H9 (cell line): ENCODE data around the gene PNPLA4. TPM values are rescaled to one million over a fixed set of nuclear protein-coding genes. Genes with fewer than 3 reads are reported as not detected.

ENCODE experiments used
- DNase-seq: peaks from one replicate; pipeline ENCODE4 v3.0.0-alpha.2; 2017
- H2AFZ ChIP-seq: one replicate; pipeline ENCODE4 v1.6.1; 2013; ENCODE audit warnings: mild to moderate bottlenecking, low read length, control low read depth, moderate library complexity
- H2AK5ac ChIP-seq: 2 replicates; pipeline ENCODE4 v1.6.1; 2013; ENCODE audit warnings: low read length, control low read depth, mixed read lengths; ENCODE audit not compliant: insufficient read length
- H2BK120ac ChIP-seq: one replicate; pipeline ENCODE4 v1.6.1; 2013; ENCODE audit warnings: low read depth, mild to moderate bottlenecking, low read length, control low read depth, inconsistent platforms; ENCODE audit not compliant: poor library complexity, severe bottlenecking
- H2BK12ac ChIP-seq: 2 replicates; pipeline ENCODE4 v1.6.1; 2013; ENCODE audit warnings: low read length, control low read depth, mixed read lengths, low read depth; ENCODE audit not compliant: insufficient read length
- H2BK15ac ChIP-seq: 2 replicates; pipeline ENCODE4 v1.6.1; 2013; ENCODE audit warnings: low read depth, low read length, control low read depth
- H2BK20ac ChIP-seq: one replicate; pipeline ENCODE4 v1.6.1; 2013; ENCODE audit warnings: low read depth, mild to moderate bottlenecking, low read length, control low read depth, inconsistent platforms; ENCODE audit not compliant: poor library complexity, severe bottlenecking
- H2BK5ac ChIP-seq: 2 replicates; pipeline ENCODE4 v1.6.1; 2013; ENCODE audit warnings: low read length, control low read depth, mixed read lengths; ENCODE audit not compliant: insufficient read length
- H3K14ac ChIP-seq: 2 replicates; pipeline ENCODE4 v1.6.1; 2013; ENCODE audit warnings: low read length, control low read depth; ENCODE audit not compliant: insufficient read depth
- H3K18ac ChIP-seq: 2 replicates; pipeline ENCODE4 v1.6.1; 2013; ENCODE audit warnings: low read depth, mild to moderate bottlenecking, mixed read lengths, low read length, control low read depth; ENCODE audit not compliant: insufficient read length
- H3K23ac ChIP-seq: 2 replicates; pipeline ENCODE4 v1.6.1; 2013; ENCODE audit warnings: low read length, control low read depth, mixed read lengths, low read depth; ENCODE audit not compliant: insufficient read length
- H3K23me2 ChIP-seq: 2 replicates; pipeline ENCODE4 v1.6.1; 2013; ENCODE audit warnings: low read depth, mild to moderate bottlenecking, mixed read lengths, low read length, control low read depth; ENCODE audit not compliant: insufficient read length, poor library complexity, severe bottlenecking
- H3K27ac ChIP-seq: 2 replicates; pipeline ENCODE4 v1.5.1; 2013; ENCODE audit warnings: low read length, control low read depth, mixed read lengths, low read depth; ENCODE audit not compliant: insufficient read length
- H3K27me3 ChIP-seq: 2 replicates; pipeline ENCODE4 v1.6.1; 2013; ENCODE audit warnings: low read length, control low read depth, inconsistent platforms; ENCODE audit not compliant: insufficient read depth
- H3K4ac ChIP-seq: 2 replicates; pipeline ENCODE4 v1.6.1; 2013; ENCODE audit warnings: low read depth, mild to moderate bottlenecking, control low read depth, inconsistent platforms, low read length, moderate library complexity
- H3K4me1 ChIP-seq: 2 replicates; pipeline ENCODE4 v1.6.1; 2013; ENCODE audit warnings: low read length, control low read depth, inconsistent platforms; ENCODE audit not compliant: insufficient read depth
- H3K4me2 ChIP-seq: 2 replicates; pipeline ENCODE4 v1.6.1; 2013; ENCODE audit warnings: low read length, control low read depth, mixed read lengths; ENCODE audit not compliant: insufficient read length, insufficient read depth
- H3K56ac ChIP-seq: 2 replicates; pipeline ENCODE4 v1.6.1; 2013; ENCODE audit warnings: low read depth, mild to moderate bottlenecking, mixed read lengths, low read length, control low read depth; ENCODE audit not compliant: insufficient read length
- H3K79me1 ChIP-seq: 2 replicates; pipeline ENCODE4 v1.6.1; 2013; ENCODE audit warnings: low read depth, mild to moderate bottlenecking, moderate library complexity, low read length, control low read depth, inconsistent platforms; ENCODE audit not compliant: insufficient read depth, poor library complexity, severe bottlenecking
- H3K79me2 ChIP-seq: 2 replicates; pipeline ENCODE4 v1.6.1; 2013; ENCODE audit warnings: low read length, control low read depth, inconsistent platforms; ENCODE audit not compliant: insufficient read depth
- H3K9ac ChIP-seq: 2 replicates; pipeline ENCODE4 v1.6.1; 2013; ENCODE audit warnings: low read length, control low read depth, mixed read lengths; ENCODE audit not compliant: insufficient read length; ENCODE audit errors: extremely low read depth
- H3K9me3 ChIP-seq: one replicate; pipeline ENCODE4 v1.6.1; 2013; ENCODE audit warnings: low read depth, low read length, inconsistent platforms; ENCODE audit not compliant: control insufficient read depth
- H3T11ph ChIP-seq: one replicate; pipeline ENCODE4 v1.6.1; 2013; ENCODE audit warnings: mild to moderate bottlenecking, low read length, control low read depth, inconsistent platforms
- H4K20me1 ChIP-seq: one replicate; pipeline ENCODE4 v1.6.1; 2013; ENCODE audit not compliant: control insufficient read depth, insufficient read length, insufficient read depth
- H4K5ac ChIP-seq: 2 replicates; pipeline ENCODE4 v1.6.1; 2013; ENCODE audit warnings: low read depth, mild to moderate bottlenecking, mixed read lengths, low read length, control low read depth; ENCODE audit not compliant: insufficient read length
- H4K8ac ChIP-seq: replicated peaks from 2 replicates; pipeline ENCODE4 v1.6.1; 2013; ENCODE audit warnings: low read length, control low read depth, mixed read lengths, low read depth; ENCODE audit not compliant: insufficient read length
- H4K91ac ChIP-seq: 2 replicates; pipeline ENCODE4 v1.6.1; 2013; ENCODE audit warnings: low read depth, mild to moderate bottlenecking, moderate library complexity, mixed read lengths, low read length, control low read depth; ENCODE audit not compliant: insufficient read length
- H3K27ac Mint-ChIP-seq, 3 experiments: 2 replicates in 2 of 3; 3 replicates in 1 of 3; pipeline ENCODE4 v1.8.0; 2020 to 2021; ENCODE audit warnings: mixed read lengths in 3 of 3, mild to moderate bottlenecking in 1 of 3, moderate library complexity in 1 of 3
- H3K27me3 Mint-ChIP-seq: 2 replicates; pipeline ENCODE4 v1.8.0; 2021; ENCODE audit warnings: low read depth, mild to moderate bottlenecking, moderate library complexity, mixed read lengths
- H3K36me3 Mint-ChIP-seq, 3 experiments: 2 replicates in 2 of 3; 3 replicates in 1 of 3; pipeline ENCODE4 v1.8.0; 2020 to 2021; ENCODE audit warnings: low read depth in 3 of 3, mixed read lengths in 3 of 3; ENCODE audit not compliant: insufficient read depth in 1 of 3
- H3K4me1 Mint-ChIP-seq, 2 experiments: 2 replicates each; pipeline ENCODE4 v1.8.0; 2020; ENCODE audit warnings: mixed read lengths in 2 of 2
- H3K4me3 Mint-ChIP-seq, 2 experiments: 2 replicates in 1 of 2; 3 replicates in 1 of 2; pipeline ENCODE4 v1.8.0; 2020 to 2021; ENCODE audit warnings: mild to moderate bottlenecking in 2 of 2, mixed read lengths in 2 of 2, moderate library complexity in 1 of 2
- H3K9me3 Mint-ChIP-seq, 2 experiments: 2 replicates in 1 of 2; 3 replicates in 1 of 2; pipeline ENCODE4 v1.8.0; 2020; ENCODE audit warnings: mild to moderate bottlenecking in 2 of 2, mixed read lengths in 2 of 2, moderate library complexity in 1 of 2
- CTCF ChIP-seq: fragments of 200-600 bp; sonication (generic); conservative IDR thresholded peaks from 3 replicates; pipeline ENCODE4 v1.8.0; 2021; ENCODE audit warnings: antibody characterized with exemption, mild to moderate bottlenecking
- WGBS: extraction: QIAGEN DNeasy Blood & Tissue Kit; methylation state at CpG from one replicate; pipeline ENCODE4 v1.1.7; 2013; ENCODE audit warnings: missing lambda C conversion rate, low lambda C conversion rate, mixed read lengths; ENCODE audit not compliant: insufficient read length; ENCODE audit errors: extremely low coverage; 5-methylcytosine and 5-hydroxymethylcytosine counted together
- total RNA-seq: library from RNA; stranded (reverse); gene quantifications from 2 replicates; pipeline ENCODE4 v1.2.1, GENCODE V29; 2021

Gene PNPLA4
- total RNA-seq, 1 experiment from 2014 or later = 21.4 TPM

- no peaks in the 10 kb centered on the region for H3K23me2 ChIP-seq
- no peak for DNase-seq
- Mint-ChIP-seq H3K36me3 (no peaks in the 10 kb centered on the region; a peak in 1 of 7 replicates), H3K4me3 (no peak overlapping the region), H3K27me3 (no peaks in the 10 kb centered on the region; the same call in 1 of the 2 replicates), H3K27ac (no peak overlapping the region), H3K4me1 (no peaks in the 10 kb centered on the region), H3K9me3 (peaks cover 2 to 4% of the 10 kb centered on the region in 2 experiments; a peak in 3 of 5 replicates)
- no peak overlapping the region for H2BK20ac ChIP-seq
- H2AK5ac ChIP-seq = no peak overlapping the region
- H2BK12ac ChIP-seq = no peak overlapping the region
- no peak overlapping the region for H3K56ac ChIP-seq
- no peak overlapping the region for H3K14ac ChIP-seq
- TF ChIP-seq CTCF = no peak
- H3K4me2 ChIP-seq = no peak overlapping the region
- H3K27me3 ChIP-seq = no peaks in the 10 kb centered on the region
- no peak overlapping the region for H2BK5ac ChIP-seq
- H2AFZ ChIP-seq = no peak overlapping the region
- H4K5ac ChIP-seq = no peak overlapping the region
- H4K91ac ChIP-seq = no peak overlapping the region
- no peaks in the 10 kb centered on the region for H3K9me3 ChIP-seq
- no peaks in the 10 kb centered on the region for H3K79me2 ChIP-seq
- H3K4me1 ChIP-seq = no peaks in the 10 kb centered on the region
- no peak overlapping the region for H2BK120ac ChIP-seq
- H2BK15ac ChIP-seq = no peak overlapping the region
- no CpG with 5 or more reads among the region's 4 CpGs for WGBS
- no peak overlapping the region for H3K18ac ChIP-seq
- H3T11ph ChIP-seq = no peak overlapping the region
- no peaks in the 10 kb centered on the region for H3K79me1 ChIP-seq
- H4K8ac ChIP-seq = no peak overlapping the region
- H4K20me1 ChIP-seq = no peaks in the 10 kb centered on the region
- H3K23ac ChIP-seq = no peak overlapping the region
- no peak overlapping the region for H3K4ac ChIP-seq
- H3K9ac ChIP-seq = no peak overlapping the region
- no peak overlapping the region for H3K27ac ChIP-seq
Measured at GRCh38 chrX:7970428-7970827, 43.2 kb upstream of the PNPLA4 start.
